HG02885 (cell line): ENCODE results near the gene SCLT1.

Experiments
- ATAC-seq: cut with Tn5 transposase; IDR thresholded peaks from one replicate; pipeline ENCODE4 v1.9.1; 2021; ENCODE audit warnings: mild to moderate bottlenecking; ENCODE audit not compliant: unreplicated experiment, poor library complexity

Gene SCLT1

DNA sequence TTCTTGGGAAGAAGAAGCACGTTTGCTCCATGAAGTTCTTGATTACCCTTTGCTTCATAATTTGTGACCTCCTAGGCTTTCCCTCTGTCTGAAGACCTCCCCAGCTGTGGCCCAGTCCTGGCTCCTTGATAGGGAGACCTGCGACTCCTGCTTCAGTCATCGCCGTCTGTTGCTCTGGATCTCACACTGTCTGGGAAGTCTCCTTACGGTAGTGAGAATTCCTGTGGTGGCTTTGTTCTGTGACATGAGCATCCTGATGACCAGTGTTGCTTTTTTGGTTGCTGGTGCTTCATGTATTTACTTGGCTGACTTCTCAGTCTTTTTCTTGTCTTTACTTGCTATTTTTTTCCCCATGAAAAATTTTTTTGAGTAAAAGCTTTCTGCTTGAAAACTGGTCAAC is 239.6 kb downstream of the SCLT1 start:
- ATAC-seq, result no peak

DNA sequence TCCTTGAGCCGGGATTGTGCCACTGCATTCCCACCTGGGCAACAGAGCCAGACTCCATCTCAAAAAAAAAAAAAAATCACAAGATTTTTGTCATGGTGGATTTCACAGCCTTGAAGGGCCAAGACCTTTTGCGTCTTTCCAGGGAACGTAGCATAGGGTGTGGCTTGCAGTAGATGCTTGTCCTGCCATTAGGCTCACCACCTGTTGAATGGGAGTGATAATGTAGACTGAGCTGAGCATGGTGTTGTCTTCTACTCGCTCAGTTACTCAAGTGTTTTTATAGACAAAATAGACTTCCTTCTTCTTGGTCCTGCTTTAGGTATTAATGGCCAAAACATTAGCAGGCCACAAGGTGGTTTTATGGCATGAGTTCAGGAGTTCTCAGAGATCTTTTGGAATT is 243.1 kb downstream of the SCLT1 start:
- no peak for ATAC-seq

DNA sequence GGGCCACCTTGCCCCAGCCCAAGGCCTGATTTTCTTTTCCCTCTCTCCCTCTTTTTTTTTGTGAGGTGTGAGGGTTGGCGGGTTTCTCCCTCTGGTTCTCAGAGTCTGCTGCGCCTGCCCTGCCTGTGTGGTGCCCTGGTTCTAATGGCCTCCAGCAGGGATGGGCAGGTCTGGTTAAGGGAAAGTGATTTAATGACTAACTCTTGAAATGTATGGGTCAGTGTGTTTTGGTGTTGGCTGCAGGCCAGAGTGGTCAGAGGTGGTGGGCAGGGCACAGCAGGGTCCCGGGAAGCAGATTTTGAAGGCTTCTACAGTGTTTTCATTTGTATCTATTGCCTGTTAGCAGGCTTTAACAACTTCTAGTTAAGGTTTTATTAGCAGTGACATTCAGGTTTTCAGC is 244.9 kb downstream of the SCLT1 start:
- no peak for ATAC-seq

DNA sequence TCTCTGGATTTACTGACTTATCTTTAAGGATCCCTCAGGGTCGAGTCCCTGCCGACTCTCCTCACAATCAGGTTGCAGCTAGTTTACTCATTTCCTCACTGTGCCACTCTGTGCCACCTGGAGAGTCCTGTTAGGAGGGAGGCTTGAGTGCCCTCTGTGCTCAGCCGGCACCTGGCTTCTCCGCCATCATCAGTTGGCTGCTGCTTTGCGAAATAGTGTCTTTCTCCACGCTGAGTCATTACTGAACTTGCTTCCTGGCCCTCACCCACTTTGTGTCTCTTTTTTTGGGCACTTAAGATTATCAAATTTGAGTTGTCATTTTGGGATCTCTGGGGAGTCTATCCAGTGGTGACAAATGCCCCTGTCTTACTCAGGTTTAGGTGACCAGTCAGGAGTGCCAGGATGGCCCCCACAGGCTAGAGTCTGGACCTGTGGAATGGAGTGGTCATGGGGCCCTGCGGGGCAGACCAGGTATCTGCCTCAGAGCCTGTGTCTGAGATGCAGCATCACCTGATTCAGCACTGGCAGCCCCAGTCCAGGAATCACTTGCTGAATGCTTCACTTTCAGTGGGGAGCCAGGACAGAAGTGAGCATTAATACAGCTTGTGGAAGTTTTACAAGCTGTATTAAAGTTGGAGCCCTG is 246.1 kb downstream of the SCLT1 start:
- no peak for ATAC-seq

DNA sequence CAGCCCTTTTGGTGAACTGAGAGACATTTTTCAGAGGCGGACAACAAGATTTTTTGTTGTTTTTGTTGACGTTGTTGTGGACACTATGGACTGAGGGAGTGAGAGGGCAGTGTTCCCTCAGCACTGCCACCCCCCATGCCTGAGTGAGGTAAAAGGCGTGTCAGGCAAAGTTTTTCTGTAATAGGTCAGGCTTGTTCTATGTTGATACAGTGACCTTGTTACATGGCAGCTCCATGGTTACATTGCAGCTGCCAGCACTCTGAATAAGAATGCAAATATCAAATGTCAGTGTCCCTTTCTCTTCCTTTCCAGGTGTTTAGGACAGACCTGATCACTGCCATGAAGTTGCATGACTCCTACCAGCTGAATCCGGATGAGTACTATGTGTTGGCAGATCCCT is 247.3 kb downstream of the SCLT1 start:
- no peak for ATAC-seq

DNA sequence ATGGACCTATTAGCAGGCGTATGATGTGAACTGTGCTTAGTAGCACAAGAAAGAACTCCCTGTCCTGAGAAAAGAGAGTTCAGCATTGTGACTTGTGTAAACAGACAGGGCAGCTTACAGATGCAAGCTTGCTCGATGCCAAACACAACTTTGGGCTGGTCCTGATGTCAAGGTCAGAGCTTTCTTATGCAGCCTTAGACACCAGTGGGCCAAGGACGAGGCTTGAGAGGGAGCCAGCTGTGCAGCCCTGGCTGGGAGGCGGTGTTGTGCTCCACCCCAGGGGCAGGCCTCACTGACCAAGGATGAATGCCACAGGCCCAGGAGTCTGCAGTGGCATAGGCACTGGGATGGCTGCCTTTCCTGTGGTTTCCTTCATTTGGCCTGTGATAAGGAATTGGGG is 248.4 kb downstream of the SCLT1 start:
- ATAC-seq, result no peak

DNA sequence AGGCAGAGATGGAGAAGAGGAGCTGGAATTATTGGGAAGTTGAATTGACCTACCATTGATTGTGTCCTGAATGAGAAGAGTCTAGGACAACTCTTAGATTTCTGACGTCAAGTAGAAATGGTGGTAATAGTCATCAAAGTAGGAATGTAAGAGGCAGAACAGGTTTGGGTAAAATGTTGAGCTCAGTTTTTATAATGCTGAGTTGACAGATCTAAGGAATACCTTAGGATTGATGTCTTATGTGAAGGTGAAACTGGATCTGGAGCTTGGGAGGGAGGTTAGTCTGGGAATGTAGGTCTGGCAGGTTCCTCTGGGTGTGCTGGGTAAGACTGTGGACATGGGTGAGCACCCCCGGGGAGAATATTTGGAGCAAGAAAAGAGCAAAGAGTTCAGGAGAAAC is 251.9 kb downstream of the SCLT1 start:
- ATAC-seq, result no peak

DNA sequence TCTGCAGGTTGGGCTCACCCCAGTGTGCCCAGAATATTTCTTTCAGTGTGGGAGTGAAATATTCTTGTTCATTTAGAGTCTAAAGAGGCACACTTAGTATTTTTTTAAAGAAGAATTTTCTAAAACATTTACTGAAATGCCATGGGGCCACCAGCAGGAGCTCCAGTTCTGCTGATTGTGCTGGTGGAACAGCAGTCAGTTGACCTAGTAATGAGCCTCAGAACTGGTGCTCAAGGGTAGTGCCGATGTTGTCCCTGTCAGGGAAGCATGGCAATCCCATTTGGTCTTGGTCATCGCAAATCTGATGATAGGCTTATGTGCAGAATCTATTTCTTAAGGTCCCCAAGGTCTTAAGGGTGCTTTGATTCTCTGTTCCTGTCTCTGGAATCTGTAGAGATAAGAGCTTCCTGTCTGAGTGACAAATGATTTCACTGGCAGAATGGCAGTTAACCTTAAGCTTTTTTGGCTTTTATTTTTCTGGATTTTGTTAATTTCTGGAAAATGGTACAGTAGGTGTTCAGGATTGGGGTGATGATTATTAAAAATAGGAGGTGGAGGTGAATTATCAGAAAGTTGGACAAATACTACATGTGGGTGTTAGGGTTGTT is 252.5 kb downstream of the SCLT1 start:
- no peak for ATAC-seq

DNA sequence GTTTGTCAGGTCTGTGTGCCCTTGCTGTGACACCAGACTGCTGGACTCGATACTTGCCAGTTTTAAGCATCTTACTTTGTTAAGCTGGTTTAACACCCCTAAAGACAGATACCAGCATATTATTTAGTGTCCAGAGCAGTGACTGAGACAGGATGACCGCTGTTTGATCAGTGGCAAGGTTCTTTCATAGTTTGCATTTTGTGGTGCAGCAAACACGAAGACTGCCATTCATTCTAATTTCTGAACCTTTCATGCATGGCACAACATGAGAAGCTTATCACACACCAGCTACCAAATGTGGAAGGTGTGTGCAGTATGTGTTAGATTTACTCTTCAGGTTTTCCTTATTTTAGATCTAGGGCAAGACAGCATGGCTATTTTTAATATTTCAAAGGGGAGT is 255.7 kb downstream of the SCLT1 start:
- ATAC-seq, result no peak

DNA sequence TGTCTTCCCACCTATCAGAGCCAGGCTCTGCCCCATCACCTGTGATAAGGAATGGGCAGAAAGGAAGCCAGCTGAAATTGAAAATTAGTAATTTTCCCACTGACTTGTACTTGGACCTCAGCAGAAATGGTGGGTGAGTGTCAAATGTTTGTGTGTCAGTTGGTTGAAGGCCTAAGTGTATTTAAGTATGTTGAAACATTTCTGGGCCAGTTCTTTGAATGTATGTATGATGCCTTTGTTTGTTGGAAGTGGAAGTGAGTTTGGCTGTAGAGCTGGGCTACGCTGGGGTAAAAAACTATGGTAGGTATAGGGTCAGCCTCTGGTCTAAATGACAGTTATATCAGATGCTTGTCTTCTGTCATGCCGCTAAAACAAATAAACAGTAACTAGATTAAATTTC is 256.1 kb downstream of the SCLT1 start:
- no peak for ATAC-seq

DNA sequence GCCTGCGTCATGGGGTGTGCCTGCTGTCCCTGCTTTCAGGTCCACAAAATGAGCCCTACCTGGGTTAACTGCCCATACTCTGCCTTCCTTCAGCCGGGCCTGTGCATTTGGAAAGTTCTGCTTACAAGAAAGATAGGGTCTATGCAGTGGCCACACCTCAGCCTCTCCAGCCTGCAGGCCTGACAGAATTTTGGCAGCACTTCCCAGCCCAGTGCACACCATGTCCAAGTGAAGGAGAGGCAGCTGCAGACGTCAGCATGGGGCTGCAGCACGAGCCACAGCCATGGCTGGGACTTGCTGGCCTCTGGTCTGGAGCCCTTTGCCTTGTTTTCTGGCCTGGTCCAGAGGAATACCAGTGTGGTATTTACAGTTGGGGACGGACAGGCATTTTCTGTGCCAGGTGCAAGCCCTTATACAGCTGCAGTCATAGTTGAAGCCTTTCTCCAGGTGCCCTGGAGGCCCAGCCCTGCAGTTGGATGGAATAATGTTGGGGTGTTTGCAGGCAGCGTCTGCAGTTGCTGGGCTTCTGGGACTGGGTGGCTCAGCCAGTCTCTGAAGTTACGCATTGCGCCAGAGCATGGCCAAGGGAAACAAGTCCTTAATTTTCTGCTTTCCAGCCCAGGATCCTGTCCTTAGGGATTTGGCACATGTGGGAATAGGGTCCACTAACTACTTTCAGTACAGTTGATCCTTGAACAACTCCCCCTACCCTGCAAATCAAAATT is 257.7 kb downstream of the SCLT1 start:
- no peak for ATAC-seq
